ENCODE data around the gene ADAM30. TPM values are rescaled to one million over a fixed set of nuclear protein-coding genes. Genes with fewer than 3 reads are reported as not detected.

The ADAM30 gene
- total and polyA plus RNA-seq, 8 donors = not detected

DNA sequence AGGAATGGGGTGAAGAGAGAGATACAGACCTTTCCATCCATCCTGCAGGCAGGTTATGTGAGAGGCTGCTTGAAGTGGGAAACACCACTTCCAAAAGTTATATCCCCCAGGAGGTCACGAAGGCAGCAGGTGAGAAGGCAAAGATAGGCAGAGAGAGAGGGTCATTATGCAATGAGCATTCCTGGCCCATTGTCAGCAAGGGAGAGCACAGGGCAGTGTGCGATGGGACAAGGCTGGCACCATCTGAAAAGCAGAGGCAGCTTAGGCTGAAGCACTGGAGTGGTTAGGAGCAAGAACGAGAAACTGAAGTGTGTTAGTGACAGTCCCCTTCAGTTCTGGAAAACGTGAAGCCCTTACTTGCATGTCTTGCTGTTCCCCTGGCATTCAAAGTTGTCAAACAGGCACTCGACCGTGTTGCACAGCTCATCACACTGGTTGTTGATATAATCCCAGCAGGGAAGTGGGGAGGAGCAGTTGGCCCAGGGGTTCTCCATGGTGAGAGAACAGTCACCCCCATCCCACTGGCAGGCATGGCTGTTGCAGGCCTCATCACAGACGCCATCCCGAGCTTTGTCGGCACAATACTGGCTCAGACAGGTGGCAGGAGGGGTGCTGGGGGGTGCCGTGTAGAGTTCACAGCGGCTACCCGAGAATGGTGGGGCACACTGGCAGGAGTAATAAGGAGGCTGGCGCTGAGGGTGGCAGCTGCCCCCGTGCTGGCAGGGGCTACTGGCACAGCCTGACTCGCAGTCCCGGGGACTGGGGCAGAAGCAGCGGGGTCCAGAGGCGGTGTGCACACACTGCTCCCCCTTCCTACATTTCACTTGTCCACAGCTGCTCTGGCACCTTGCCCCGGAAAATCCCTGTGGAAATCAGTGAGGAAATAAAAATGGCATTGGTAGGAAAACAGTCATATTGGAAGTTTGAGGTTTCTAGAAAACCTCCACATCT is 28.9 kb upstream of the ADAM30 start:
- FAIRE-seq = no peak
- DNase-seq = no peak
- no peak overlapping the region for H3K4me3 ChIP-seq
- intact Hi-C loops (cut with DNase I) = no loop called here
- peaks cover 5 to 53% (median 27%) of the 10 kb centered on the region in 3 donors for H3K36me3 ChIP-seq
- H3K27ac ChIP-seq = no peak overlapping the region
- ATAC-seq = no peak
- no peaks in the 10 kb centered on the region for H3K4me1 ChIP-seq
- H3K9me3 ChIP-seq = no peaks in the 10 kb centered on the region
- TF ChIP-seq, protein P1, sequence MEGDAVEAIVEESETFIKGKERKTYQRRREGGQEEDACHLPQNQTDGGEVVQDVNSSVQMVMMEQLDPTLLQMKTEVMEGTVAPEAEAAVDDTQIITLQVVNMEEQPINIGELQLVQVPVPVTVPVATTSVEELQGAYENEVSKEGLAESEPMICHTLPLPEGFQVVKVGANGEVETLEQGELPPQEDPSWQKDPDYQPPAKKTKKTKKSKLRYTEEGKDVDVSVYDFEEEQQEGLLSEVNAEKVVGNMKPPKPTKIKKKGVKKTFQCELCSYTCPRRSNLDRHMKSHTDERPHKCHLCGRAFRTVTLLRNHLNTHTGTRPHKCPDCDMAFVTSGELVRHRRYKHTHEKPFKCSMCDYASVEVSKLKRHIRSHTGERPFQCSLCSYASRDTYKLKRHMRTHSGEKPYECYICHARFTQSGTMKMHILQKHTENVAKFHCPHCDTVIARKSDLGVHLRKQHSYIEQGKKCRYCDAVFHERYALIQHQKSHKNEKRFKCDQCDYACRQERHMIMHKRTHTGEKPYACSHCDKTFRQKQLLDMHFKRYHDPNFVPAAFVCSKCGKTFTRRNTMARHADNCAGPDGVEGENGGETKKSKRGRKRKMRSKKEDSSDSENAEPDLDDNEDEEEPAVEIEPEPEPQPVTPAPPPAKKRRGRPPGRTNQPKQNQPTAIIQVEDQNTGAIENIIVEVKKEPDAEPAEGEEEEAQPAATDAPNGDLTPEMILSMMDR (IDR thresholded peaks at IDR 0.05) = no peak
- no peaks in the 10 kb centered on the region for H3K27me3 ChIP-seq
- WGBS, 2 donors = 87 to 91% methylated on average over 19 of the region's 19 CpGs

DNA sequence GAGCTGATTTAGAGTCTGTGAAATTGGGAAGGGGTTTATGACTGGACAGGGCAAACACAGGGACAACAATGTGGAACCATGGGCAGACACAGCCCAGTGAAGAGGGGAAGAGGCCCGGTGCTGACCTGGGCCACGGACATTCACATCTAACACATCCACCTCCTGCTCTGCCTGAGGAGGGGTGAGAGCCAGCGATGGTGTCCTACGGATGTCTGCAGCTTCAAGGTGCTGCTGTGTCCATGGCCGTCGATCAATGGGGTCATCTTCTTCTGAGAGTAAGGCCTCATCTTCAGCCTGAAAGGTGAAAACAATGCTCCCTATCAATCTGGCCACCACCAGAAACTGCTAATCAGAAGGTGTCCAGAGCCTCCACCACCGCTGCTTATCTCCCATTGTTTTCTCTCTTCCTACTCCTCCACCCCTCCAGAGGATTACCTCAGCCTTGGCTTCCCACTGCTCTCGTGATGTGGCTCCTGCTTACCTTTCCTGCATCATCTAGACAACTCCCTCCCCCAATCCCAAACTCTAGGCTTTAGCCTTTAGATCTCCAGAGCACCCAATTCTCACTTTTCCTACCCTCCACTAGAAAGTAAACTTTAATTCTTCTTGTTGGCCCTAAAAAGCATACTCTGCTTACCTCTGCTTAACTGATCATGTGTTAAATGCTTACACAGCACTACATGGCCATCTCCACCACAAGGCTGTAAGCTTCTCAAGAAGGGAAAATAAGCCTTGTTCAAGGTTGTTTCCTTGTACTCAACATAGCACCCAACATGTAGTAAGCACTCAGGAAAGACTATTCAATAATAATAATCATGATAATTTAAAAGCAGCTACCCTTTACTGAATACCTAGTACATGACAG is 24.0 kb upstream of the ADAM30 start:
- TF ChIP-seq, protein P1 (IDR thresholded peaks at IDR 0.05) = no peak
- Histone ChIP-seq H3K9me3 (no peaks in the 10 kb centered on the region), H3K4me3 (no peak overlapping the region), H3K4me1 (no peaks in the 10 kb centered on the region), H3K36me3 (peaks cover 5 to 73% (median 41%) of the 10 kb centered on the region in 3 donors), H3K27ac (no peak overlapping the region), H3K27me3 (no peaks in the 10 kb centered on the region)
- no peak for FAIRE-seq
- 86 to 93% methylated on average over 8 of the region's 8 CpGs for WGBS, 2 donors
- no peak for ATAC-seq
- no peak for DNase-seq
- intact Hi-C loops (cut with DNase I) = no loop called here

DNA sequence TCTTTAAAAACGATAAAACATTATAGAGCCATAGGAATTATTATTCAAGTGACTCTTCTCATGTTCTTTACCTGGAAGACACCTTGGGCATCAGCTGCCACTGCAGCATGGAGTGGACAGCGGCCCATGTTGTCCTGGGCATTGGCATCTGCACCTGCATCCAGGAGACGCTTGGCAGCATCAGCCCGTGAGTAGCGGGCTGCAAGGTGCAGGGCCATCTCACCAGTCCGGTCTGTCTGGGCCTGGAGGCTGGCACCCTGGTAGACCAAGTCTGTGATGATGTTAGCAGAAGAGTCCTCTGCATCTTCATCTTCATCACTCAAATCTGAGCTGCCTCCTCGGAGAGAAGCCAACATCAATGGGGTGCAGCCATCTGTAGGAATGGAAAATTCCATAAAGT is 22.9 kb upstream of the ADAM30 start:
- Histone ChIP-seq H3K9me3 (no peaks in the 10 kb centered on the region), H3K27ac (no peak overlapping the region), H3K4me1 (no peaks in the 10 kb centered on the region), H3K4me3 (no peak overlapping the region), H3K36me3 (peaks cover 5 to 73% (median 31%) of the 10 kb centered on the region in 3 donors), H3K27me3 (no peaks in the 10 kb centered on the region)
- ATAC-seq (no peak), FAIRE-seq (no peak), DNase-seq (no peak)
- intact Hi-C loops (cut with DNase I) = no loop called here
- TF ChIP-seq, protein P1 (IDR thresholded peaks at IDR 0.05) = no peak
- 84 to 92% methylated on average over 7 of the region's 7 CpGs for WGBS, 2 donors

DNA sequence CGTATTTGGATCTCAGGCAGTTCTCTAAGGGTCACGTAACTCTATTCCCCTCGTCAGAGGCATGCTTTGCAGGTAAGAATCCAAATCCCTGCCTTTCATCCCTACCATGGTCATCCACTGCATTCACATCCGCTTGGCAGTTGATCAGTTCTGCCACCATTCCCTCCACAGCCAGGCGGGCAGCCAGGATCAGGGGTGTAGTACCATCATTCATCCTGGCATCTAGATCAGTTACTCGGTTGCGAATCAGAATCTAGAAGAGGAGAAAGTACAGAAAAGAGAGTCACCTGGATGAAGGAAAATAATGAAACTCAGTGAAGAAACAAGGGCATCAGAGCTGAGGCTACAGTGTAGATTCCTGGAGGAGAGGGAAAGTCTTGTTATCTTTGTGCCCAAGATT is 22.0 kb upstream of the ADAM30 start:
- H3K36me3 ChIP-seq = peaks cover 5 to 73% (median 25%) of the 10 kb centered on the region in 3 donors

More for the DNA sequence above, 22.0 kb upstream of the ADAM30 start:
- FAIRE-seq = no peak
- no peak for DNase-seq
- Histone ChIP-seq H3K4me3 (no peak overlapping the region), H3K27ac (no peak overlapping the region), H3K4me1 (no peaks in the 10 kb centered on the region), H3K9me3 (no peaks in the 10 kb centered on the region), H3K27me3 (no peaks in the 10 kb centered on the region)
- ATAC-seq = no peak
- TF ChIP-seq, protein P1 (IDR thresholded peaks at IDR 0.05) = no peak
- WGBS, 2 donors = 91 to 93% methylated on average over 7 of the region's 7 CpGs
- intact Hi-C loops (cut with DNase I) = no loop called here

Data from pancreas (tissue), 10 donors.